HepG2 (cell line): Measurements from ENCODE around the gene CSTF1. TPM values are rescaled to one million over a fixed set of nuclear protein-coding genes. Genes with fewer than 3 reads are reported as not detected.
A peak's percentile ranks its signal among the peaks of the same experiment; 100 is the strongest.

Experiments
- ATAC-seq: fragments of 200-7000 bp; cut with Tn5 transposase; 3 replicates; pipeline ENCODE4 v1.9.1; 2020; ENCODE audit warnings: mild to moderate bottlenecking, moderate library complexity
- BruUV-seq: library from RNA; stranded (reverse); fragments of 400-500 nt; replicated peaks from 2 replicates; lab custom pipeline; 2021; lab: Mats Ljungman, UMichigan
- CTCF ChIA-PET: fragments of 300-600 bp; formaldehyde crosslinking; extraction: SDS; loops from one replicate; lab custom pipeline; 2021; ENCODE audit warnings: low total read pairs, inconsistent platforms, low intra/inter-chr PET ratio; lab: Yijun Ruan, JAX
- POLR2A ChIA-PET: fragments of 350-600 bp; sonication (Branson Sonifier 250); formaldehyde crosslinking; loops from one replicate; lab custom pipeline; 2020; ENCODE audit warnings: antibody characterized with exemption, inconsistent platforms; lab: Yijun Ruan, JAX
- DNase-seq: peaks from one replicate; pipeline ENCODE4 v3.0.0-alpha.2; 2015; ENCODE audit warnings: low spot score
- FAIRE-seq: peaks from 3 replicates; lab custom pipeline; 2011; peaks lifted over from hg19 to GRCh38; lab: Jason Lieb, UNC
- H2AFZ ChIP-seq: one replicate; pipeline ENCODE4 v1.6.1; 2011; ENCODE audit warnings: low read length, inconsistent platforms
- H3K27ac ChIP-seq: fragments of 300-600 bp; 3 replicates; pipeline ENCODE4 v1.8.0; 2011; ENCODE audit warnings: mixed run types, mild to moderate bottlenecking, mixed read lengths, low read length, inconsistent platforms; ENCODE audit not compliant: insufficient read depth; ENCODE audit errors: extremely low read length
- H3K27me3 ChIP-seq, 2 experiments: fragments of 200-600 bp in 1 of 2; 2 replicates in 1 of 2; 3 replicates in 1 of 2; pipeline versions ENCODE4 v1.6.0 to v1.8.0; 2011; ENCODE audit warnings: low read length in 2 of 2, mild to moderate bottlenecking in 2 of 2, moderate library complexity in 2 of 2, inconsistent platforms in 1 of 2; ENCODE audit not compliant: insufficient read depth in 2 of 2, control insufficient read depth in 1 of 2
- H3K36me3 ChIP-seq, 2 experiments: fragments of 200-600 bp in 1 of 2; replicated peaks in 1 of 2; 2 replicates in 1 of 2; 3 replicates in 1 of 2; pipeline versions ENCODE4 v1.5.1 to v1.8.0; 2011; ENCODE audit warnings: low read length in 2 of 2, inconsistent platforms in 1 of 2; ENCODE audit not compliant: insufficient read depth in 2 of 2, control insufficient read depth in 1 of 2
- H3K4me1 ChIP-seq: 2 replicates; pipeline ENCODE4 v1.5.1; 2012; ENCODE audit warnings: low read length, inconsistent platforms; ENCODE audit not compliant: insufficient read depth
- H3K4me2 ChIP-seq: 2 replicates; pipeline ENCODE4 v1.6.0; 2011; ENCODE audit warnings: low read depth, low read length, inconsistent platforms
- H3K4me3 ChIP-seq, 3 experiments: fragments of 200-600 bp in 1 of 3; sonication (generic), shearing (Covaris generic) in 1 of 3; replicated peaks in 1 of 3; 2 replicates each; pipeline ENCODE4 v1.5.1; 2011 to 2016; ENCODE audit warnings: low read length in 3 of 3, inconsistent platforms in 2 of 3, low read depth in 2 of 3, mild to moderate bottlenecking in 2 of 3, control low read depth in 1 of 3, mixed read lengths in 1 of 3; ENCODE audit not compliant: insufficient read depth in 1 of 3
- H3K79me2 ChIP-seq: one replicate; pipeline ENCODE4 v1.6.1; 2011; ENCODE audit warnings: low read length, inconsistent platforms; ENCODE audit not compliant: insufficient read depth
- H3K9ac ChIP-seq: 2 replicates; pipeline ENCODE4 v1.6.0; 2011; ENCODE audit warnings: mild to moderate bottlenecking, low read depth, low read length, inconsistent platforms; ENCODE audit not compliant: insufficient read depth
- H3K9me3 ChIP-seq: 2 replicates; pipeline ENCODE4 v1.5.1; 2012; ENCODE audit warnings: mild to moderate bottlenecking, low read length
- H4K20me1 ChIP-seq: 2 replicates; pipeline ENCODE4 v1.6.0; 2011; ENCODE audit warnings: inconsistent platforms, mild to moderate bottlenecking, low read length, moderate library complexity; ENCODE audit not compliant: insufficient read depth
- POLR2A ChIP-seq, 2 experiments: IDR thresholded peaks; 2 replicates each; pipeline ENCODE4 v1.6.1; 2011; ENCODE audit warnings: low read depth in 2 of 2, low read length in 2 of 2, mild to moderate bottlenecking in 1 of 2, moderate library complexity in 1 of 2; ENCODE audit not compliant: insufficient read depth in 1 of 2
- THAP8 ChIP-seq: sonication (generic); formaldehyde crosslinking; IDR thresholded peaks from 2 replicates; pipeline ENCODE4 v1.5.1; 2020; ENCODE audit warnings: missing genetic modification reagents, mild to moderate bottlenecking, borderline replicate concordance
- ZNF570 ChIP-seq: sonication (generic); formaldehyde crosslinking; IDR thresholded peaks from 2 replicates; pipeline ENCODE4 v1.4.0; 2020; ENCODE audit warnings: mild to moderate bottlenecking, missing genetic modification reagents, borderline replicate concordance
- WGBS: methylation state at CpG from one replicate; pipeline ENCODE4 v1.1.6; 2017; ENCODE audit warnings: low lambda C conversion rate; 5-methylcytosine and 5-hydroxymethylcytosine counted together
- in situ Hi-C: cut with HindIII; loops from 2 replicates; pipeline ENCODE4 v1.10.0; 2017; ENCODE audit warnings: low pct_unique_long_range_greater_than_20kb; ENCODE audit not compliant: extremely low pct_ligation_motif_present
- intact Hi-C: fragments of 100-400 bp; cut with micrococcal nuclease; formaldehyde crosslinking; loops from one replicate; pipeline ENCODE4 v1.10.0; 2022; ENCODE audit not compliant: unreplicated experiment
- polyA plus RNA-seq, 8 experiments: library from polyadenylated mRNA; depleted of rRNA in 3 of 8; stranded (reverse) in 7 of 8; unstranded in 1 of 8; fragments of >200 nt; fragmentation: Illumina TruSeq in 4 of 8; extraction: Trizol in 4 of 8; gene quantifications; 2 replicates each; pipeline versions ENCODE4 v1.2.1 to v1.2.3, GENCODE V29; 2011 to 2016; ENCODE audit warnings: low read depth in 4 of 8, missing spikeins in 1 of 8, mixed read lengths in 1 of 8; ENCODE audit not compliant: insufficient read depth in 1 of 8
- total RNA-seq, 5 experiments: library from RNA; depleted of rRNA; stranded (reverse); fragments of >200 nt; fragmentation: Illumina TruSeq; extraction: Trizol; gene quantifications; 2 replicates each; pipeline ENCODE4 v1.2.3, GENCODE V29; 2016; ENCODE audit warnings: low read depth in 1 of 5

CSTF1 gene
- total and polyA plus RNA-seq, 2 of the 13 experiments (the other 11 are each of a cell fraction or from before 2014, with no cell fraction given) = 70.9 to 100 TPM

GRCh38 chr20:56362833-56363413 is 29.5 kb upstream of the CSTF1 start (continued):
- TF ChIP-seq ZNF570 (CRISPR knock-in tag) = no peak

GRCh38 chr20:56363491-56363890 is 29.0 kb upstream of the CSTF1 start:
- no TSS peak for BruUV-seq
- no peak overlapping the region for H3K4me3 ChIP-seq
- ATAC-seq (no peak), FAIRE-seq (no peak)
- H2AFZ ChIP-seq = no peak overlapping the region
- WGBS = 94% methylated on average over 6 of the region's 6 CpGs
- in situ Hi-C loops (no loop called here), intact Hi-C loops (no loop called here)
- TF ChIP-seq POLR2A (IDR thresholded peaks at IDR 0.05; ENCODE audit: insufficient read depth in 1 of 2, low read depth in 2 of 2, low read length in 2 of 2) = 0 out of 4 replicates have a peak, but pooled peaks of 1 of the 2 experiments have one; percentile 9
- TF ChIP-seq THAP8 (CRISPR knock-in tag) = no peak
- TF ChIP-seq, all 625 proteins: peak for 1
- ChIA-PET CTCF (no interaction called here), POLR2A (interaction anchor here (1.4 kb wide), 1 partner anchor 29 kb away, joined by 3 read pairs; the partner anchor contains the start of genes AURKA and CSTF1)
- H3K9ac ChIP-seq = no peak overlapping the region
- DNase-seq = no peak
- H3K79me2 ChIP-seq = peaks cover 11% of the 10 kb centered on the region
- no peak overlapping the region for H3K4me2 ChIP-seq
- H3K4me1 ChIP-seq = peaks cover 22% of the 10 kb centered on the region
- no peaks in the 10 kb centered on the region; a peak in 1 of 5 replicates for H3K27me3 ChIP-seq
- H3K36me3 ChIP-seq = peaks cover 3 to 28% of the 10 kb centered on the region in 2 experiments; a peak in 4 of 5 replicates
- no peak overlapping the region for H3K27ac ChIP-seq
- no peaks in the 10 kb centered on the region for H3K9me3 ChIP-seq
- peaks cover 3% of the 10 kb centered on the region; the same call in 1 of the 2 replicates for H4K20me1 ChIP-seq
